A549 (cell line): ENCODE data around the gene GBE1.

Source experiments
- EP300 ChIP-seq, 2 experiments: fragments of >200 bp; sonication (Bioruptor Twin); formaldehyde crosslinking; IDR thresholded peaks; 2 replicates in 1 of 2; 3 replicates in 1 of 2; pipeline ENCODE4 v1.6.1; 2016 to 2017
- ESRRA ChIP-seq: fragments of 150-350 bp; IDR thresholded peaks from 2 replicates; pipeline ENCODE4 v1.6.1; 2014; ENCODE audit warnings: mild to moderate bottlenecking, low read length, borderline replicate concordance
- HOXA7 ChIP-seq: fragments of 250-450 bp; sonication (Bioruptor Pico); IDR thresholded peaks from 2 replicates; pipeline ENCODE4 v1.5.0; 2020; ENCODE audit warnings: mild to moderate bottlenecking, moderate library complexity
- JUN ChIP-seq, 2 experiments: fragments of >200 bp; sonication (Bioruptor Twin); formaldehyde crosslinking; IDR thresholded peaks; 2 replicates in 1 of 2; 3 replicates in 1 of 2; pipeline ENCODE4 v1.6.1; 2016 to 2017
- PHF8 ChIP-seq: fragments of 200-600 bp; sonication (generic); IDR thresholded peaks from 2 replicates; pipeline ENCODE4 v1.6.1; 2016; ENCODE audit warnings: low read depth, mild to moderate bottlenecking, antibody characterized with exemption, moderate library complexity, borderline replicate concordance
- POLR2A ChIP-seq: IDR thresholded peaks from 2 replicates; pipeline ENCODE4 v1.6.1; 2012; ENCODE audit warnings: mild to moderate bottlenecking, low read length
- POLR2AphosphoS2 ChIP-seq: conservative IDR thresholded peaks from 2 replicates; pipeline ENCODE4 v1.6.1; 2012; ENCODE audit warnings: low read length, improper control_type of control experiment, inconsistent platforms
- RAD21 ChIP-seq, 2 experiments: fragments of >200 bp in 1 of 2; sonication (Bioruptor Twin) in 1 of 2; formaldehyde crosslinking in 1 of 2; IDR thresholded peaks in 1 of 2; conservative IDR thresholded peaks in 1 of 2; 2 replicates in 1 of 2; 3 replicates in 1 of 2; pipeline ENCODE4 v1.6.1; 2012 to 2018; ENCODE audit warnings: inconsistent platforms in 1 of 2
- SMC3 ChIP-seq: fragments of >200 bp; sonication (Bioruptor Twin); formaldehyde crosslinking; IDR thresholded peaks from 3 replicates; pipeline ENCODE4 v1.6.1; 2018; ENCODE audit warnings: inconsistent platforms
- TF ChIP-seq, protein P1 (sequence below): fragments of 200-600 bp; sonication (generic); IDR thresholded peaks from 2 replicates; pipeline ENCODE4 v1.6.1; 2016; ENCODE audit warnings: antibody characterized with exemption, mild to moderate bottlenecking, moderate library complexity
- TF ChIP-seq, protein P2 (sequence below): fragments of >200 bp; sonication (Bioruptor Twin); formaldehyde crosslinking; IDR thresholded peaks from 3 replicates; pipeline ENCODE4 v1.5.1; 2016
- TF ChIP-seq, protein P3 (sequence below): IDR thresholded peaks from 2 replicates; pipeline ENCODE4 v1.6.1; 2012

DNA sequence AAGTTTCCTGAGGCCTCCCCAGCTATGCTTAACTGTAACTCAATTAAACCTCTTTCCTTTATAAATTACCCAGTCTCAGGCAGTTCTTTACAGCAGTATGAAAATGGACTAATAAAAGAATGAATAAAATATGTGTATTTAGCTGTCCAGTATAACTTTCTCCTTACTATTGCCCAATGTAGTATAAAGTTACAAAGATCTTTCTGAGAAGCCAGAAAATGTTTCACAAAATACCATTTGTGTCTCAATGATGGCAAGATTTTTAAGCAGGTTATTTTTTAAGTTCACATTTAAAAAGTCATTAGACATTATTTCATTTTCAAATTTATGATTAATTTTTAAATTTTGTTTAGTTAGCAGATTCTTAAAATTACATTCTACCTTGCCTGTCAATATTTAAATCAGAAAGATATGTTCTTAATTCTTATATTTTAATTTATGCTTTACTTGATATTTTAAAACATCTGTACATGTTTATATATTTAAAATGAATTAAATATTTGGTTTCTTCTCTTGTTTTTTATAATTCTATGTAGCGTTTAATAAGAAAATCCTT, 189.2 kb downstream of the GBE1 start:
- TF ChIP-seq, protein P1, sequence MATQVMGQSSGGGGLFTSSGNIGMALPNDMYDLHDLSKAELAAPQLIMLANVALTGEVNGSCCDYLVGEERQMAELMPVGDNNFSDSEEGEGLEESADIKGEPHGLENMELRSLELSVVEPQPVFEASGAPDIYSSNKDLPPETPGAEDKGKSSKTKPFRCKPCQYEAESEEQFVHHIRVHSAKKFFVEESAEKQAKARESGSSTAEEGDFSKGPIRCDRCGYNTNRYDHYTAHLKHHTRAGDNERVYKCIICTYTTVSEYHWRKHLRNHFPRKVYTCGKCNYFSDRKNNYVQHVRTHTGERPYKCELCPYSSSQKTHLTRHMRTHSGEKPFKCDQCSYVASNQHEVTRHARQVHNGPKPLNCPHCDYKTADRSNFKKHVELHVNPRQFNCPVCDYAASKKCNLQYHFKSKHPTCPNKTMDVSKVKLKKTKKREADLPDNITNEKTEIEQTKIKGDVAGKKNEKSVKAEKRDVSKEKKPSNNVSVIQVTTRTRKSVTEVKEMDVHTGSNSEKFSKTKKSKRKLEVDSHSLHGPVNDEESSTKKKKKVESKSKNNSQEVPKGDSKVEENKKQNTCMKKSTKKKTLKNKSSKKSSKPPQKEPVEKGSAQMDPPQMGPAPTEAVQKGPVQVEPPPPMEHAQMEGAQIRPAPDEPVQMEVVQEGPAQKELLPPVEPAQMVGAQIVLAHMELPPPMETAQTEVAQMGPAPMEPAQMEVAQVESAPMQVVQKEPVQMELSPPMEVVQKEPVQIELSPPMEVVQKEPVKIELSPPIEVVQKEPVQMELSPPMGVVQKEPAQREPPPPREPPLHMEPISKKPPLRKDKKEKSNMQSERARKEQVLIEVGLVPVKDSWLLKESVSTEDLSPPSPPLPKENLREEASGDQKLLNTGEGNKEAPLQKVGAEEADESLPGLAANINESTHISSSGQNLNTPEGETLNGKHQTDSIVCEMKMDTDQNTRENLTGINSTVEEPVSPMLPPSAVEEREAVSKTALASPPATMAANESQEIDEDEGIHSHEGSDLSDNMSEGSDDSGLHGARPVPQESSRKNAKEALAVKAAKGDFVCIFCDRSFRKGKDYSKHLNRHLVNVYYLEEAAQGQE: no peak
- TF ChIP-seq, protein P2, sequence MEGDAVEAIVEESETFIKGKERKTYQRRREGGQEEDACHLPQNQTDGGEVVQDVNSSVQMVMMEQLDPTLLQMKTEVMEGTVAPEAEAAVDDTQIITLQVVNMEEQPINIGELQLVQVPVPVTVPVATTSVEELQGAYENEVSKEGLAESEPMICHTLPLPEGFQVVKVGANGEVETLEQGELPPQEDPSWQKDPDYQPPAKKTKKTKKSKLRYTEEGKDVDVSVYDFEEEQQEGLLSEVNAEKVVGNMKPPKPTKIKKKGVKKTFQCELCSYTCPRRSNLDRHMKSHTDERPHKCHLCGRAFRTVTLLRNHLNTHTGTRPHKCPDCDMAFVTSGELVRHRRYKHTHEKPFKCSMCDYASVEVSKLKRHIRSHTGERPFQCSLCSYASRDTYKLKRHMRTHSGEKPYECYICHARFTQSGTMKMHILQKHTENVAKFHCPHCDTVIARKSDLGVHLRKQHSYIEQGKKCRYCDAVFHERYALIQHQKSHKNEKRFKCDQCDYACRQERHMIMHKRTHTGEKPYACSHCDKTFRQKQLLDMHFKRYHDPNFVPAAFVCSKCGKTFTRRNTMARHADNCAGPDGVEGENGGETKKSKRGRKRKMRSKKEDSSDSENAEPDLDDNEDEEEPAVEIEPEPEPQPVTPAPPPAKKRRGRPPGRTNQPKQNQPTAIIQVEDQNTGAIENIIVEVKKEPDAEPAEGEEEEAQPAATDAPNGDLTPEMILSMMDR: no peak
- TF ChIP-seq RAD21 (conservative IDR thresholded peaks at IDR 0.05 in 1 of 2, IDR thresholded peaks at IDR 0.05 in 1 of 2) (no peak), ESRRA (no peak), EP300 (IDR thresholded peaks at IDR 0.05) (no peak), JUN (IDR thresholded peaks at IDR 0.05) (no peak), POLR2A (no peak), SMC3 (no peak), POLR2AphosphoS2 (no peak), PHF8 (no peak), HOXA7 (no peak)
- TF ChIP-seq, protein P3, sequence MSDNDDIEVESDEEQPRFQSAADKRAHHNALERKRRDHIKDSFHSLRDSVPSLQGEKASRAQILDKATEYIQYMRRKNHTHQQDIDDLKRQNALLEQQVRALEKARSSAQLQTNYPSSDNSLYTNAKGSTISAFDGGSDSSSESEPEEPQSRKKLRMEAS: no peak
